Islet precursor cell (in vitro differentiated cells): Measurements from ENCODE around the gene ADCY3.

Experiments
- DNase-seq: peaks from one replicate; pipeline ENCODE4 v3.0.0-alpha.2; 2018

Gene ADCY3

DNA sequence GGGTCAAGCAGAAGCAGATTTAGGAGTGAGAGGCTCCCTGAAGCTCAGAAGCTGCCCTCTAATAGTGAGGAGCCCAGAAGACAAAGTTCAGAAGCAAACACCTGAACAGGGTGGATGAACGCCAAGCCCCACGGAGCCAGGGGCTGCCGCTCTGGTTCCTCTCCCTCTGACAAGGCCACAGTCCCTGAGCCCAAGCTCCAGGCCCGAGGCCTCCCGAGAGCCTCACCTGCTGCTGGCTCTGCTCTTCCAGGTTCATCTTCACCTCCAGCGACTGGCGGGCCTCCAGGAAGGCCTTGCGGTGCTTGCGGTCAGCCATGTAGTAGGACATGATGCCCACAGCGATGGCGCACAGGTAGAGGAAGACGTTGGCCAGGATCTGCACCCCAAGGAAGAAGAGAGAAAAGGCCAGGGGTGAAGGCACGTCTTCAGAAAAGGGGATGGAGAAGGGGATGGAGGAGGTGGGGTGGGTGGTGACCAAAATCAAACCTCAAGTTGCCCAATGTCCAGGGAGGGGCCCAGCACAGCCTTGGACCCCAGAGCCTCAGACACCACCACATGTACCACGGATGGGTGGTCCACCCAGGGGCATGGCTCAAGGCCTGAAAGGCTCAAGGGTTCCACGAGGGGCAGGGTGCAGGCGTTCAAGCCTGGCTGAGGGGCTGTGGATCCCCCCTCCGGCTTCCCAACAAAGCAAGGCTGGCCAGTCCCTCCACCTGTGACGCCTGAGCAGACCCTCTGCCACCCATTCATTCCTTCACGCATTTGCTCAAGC, 47.5 kb downstream of the ADCY3 start:
- no peak for DNase-seq

DNA sequence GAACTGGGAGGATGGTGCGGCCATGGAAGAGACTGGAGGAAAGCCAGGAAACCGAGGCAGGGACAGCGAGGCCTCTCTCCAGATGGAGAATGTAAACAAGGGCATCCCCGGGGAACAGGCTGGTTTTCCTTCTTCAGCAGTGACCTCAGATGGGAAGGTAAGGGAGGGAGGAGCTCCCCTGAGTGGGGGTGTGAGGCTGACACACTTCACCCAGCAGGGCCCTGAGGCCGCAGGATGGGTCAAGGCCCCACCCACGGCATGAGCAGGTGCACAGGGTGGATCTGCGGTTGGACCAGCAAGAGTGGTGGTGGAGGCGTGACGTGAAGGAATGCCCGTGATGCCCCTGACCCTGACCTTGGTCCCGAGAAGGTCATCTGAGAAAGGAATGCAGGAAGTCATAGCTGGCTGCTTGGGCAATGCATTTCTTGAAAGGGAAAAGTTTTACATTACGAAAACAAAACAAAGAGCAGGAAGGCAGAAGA, 48.1 kb downstream of the ADCY3 start:
- DNase-seq = peak; percentile 46

DNA sequence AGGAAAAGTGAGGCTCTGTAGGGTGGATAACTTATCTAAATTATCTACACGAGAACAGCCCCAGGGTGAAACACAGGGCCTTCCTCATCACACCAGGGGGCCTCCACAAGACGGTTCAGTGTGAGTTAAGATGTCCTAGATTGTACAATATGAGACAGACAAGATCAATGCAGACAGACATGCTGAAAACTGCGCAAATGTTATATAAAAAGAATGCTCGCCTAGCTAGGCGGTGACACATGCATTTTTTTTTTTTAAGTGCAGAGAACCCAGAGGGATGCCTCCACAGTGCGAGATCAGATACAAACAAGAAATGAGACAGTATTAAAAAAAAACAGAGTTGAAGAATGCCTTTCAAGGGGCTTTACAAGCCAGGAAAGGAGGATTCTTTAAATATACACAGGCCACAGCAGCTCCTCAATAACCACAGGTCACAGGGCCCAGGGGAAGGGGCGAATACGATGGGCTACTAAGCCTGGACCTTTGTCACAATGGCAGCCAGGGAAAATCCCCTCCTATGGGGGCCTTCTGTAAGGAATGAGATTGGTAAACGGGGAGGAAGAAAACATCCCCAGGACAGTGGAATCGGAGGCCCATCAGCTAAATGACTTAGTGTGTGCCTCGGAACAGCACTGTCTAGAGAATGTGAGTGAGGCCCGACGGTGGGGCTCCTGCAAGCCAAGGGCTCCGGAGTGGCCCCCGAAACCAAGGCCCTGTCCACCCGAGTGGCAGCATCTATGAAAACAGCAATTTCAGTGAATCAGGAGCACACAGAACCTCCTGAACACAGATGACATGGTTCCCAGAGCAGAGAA, 48.9 kb downstream of the ADCY3 start:
- no peak for DNase-seq

GRCh38 chr2:24870440-24870839, 49.6 kb downstream of the ADCY3 start:
- DNase-seq = no peak

- no peak for DNase-seq
Measured at GRCh38 chr2:24866946-24867345, 53.1 kb downstream of the ADCY3 start.

DNA sequence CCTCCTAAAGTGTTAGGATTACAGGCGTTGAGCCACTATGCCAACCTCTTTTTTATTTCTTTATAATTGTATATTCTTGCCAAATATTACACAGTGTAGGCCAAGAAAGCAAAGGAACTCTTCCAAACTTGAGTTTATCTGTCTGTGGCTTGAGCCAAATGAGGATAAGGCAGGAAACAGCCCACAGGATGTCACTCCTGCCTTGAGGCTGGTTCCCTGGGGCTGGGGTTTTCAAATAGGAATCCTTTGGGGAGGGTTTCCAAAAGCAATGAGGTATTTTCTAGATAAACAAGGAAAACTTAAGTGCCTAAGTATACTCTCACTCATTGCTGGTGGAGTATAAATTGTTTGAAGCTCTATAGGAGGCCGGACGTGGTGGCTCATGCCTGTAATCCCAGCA, 56.4 kb downstream of the ADCY3 start:
- no peak for DNase-seq

GRCh38 chr2:24861500-24861899, 58.5 kb downstream of the ADCY3 start:
- no peak for DNase-seq

DNA sequence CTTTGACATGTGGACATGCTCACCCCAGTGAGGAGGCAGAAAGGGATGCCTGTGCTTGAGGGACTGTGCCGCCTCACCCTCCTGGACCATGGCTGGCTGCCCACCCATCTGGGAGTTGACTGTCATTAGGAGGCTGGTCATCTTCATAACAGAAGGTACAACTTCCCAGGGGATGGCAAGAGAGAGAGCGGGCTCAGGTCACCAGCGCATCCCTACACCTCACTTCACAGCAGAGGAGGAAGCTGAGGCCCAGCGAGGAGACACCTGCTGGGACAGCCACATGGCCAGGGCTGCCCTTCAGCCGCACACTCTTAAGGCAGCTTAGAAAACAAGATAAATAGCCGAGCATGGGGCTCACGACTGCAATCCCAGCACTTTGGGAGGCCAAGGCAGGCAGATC, 59.4 kb downstream of the ADCY3 start:
- DNase-seq = no peak

- no peak for DNase-seq
Measured at GRCh38 chr2:24859968-24860600, 60.0 kb downstream of the ADCY3 start.

DNA sequence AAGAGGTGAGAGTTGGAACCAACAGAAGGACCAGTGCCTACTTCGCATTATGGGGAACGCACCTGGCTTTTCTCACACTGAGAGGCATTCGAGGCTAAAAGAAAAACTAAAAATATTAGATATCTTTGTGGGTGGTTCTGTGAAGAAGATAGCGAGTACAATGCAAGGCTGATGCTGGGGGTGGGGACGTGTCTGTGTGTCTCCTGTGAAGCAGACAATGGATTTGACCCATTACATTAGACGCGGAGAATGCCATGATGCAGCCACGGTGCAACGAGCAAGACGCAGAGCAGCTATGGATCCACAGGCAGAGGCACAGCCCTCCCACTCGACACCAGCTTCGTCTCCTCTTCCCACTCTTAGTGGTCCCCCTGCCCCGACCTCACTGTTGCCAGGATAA, 61.0 kb downstream of the ADCY3 start:
- DNase-seq = no peak

GRCh38 chr2:24857746-24858145, 62.3 kb downstream of the ADCY3 start:
- no peak for DNase-seq

- no peak for DNase-seq
Measured at GRCh38 chr2:24856791-24857211, 63.2 kb downstream of the ADCY3 start.

- peak; percentile 97 for DNase-seq
Measured at GRCh38 chr2:24855726-24856125, 64.3 kb downstream of the ADCY3 start.

- no peak for DNase-seq
Measured at GRCh38 chr2:24855022-24855622, 64.9 kb downstream of the ADCY3 start.

- no peak for DNase-seq
Measured at GRCh38 chr2:24853996-24854395, 66.0 kb downstream of the ADCY3 start.

GRCh38 chr2:24853046-24853445, 67.0 kb downstream of the ADCY3 start:
- DNase-seq = no peak

DNA sequence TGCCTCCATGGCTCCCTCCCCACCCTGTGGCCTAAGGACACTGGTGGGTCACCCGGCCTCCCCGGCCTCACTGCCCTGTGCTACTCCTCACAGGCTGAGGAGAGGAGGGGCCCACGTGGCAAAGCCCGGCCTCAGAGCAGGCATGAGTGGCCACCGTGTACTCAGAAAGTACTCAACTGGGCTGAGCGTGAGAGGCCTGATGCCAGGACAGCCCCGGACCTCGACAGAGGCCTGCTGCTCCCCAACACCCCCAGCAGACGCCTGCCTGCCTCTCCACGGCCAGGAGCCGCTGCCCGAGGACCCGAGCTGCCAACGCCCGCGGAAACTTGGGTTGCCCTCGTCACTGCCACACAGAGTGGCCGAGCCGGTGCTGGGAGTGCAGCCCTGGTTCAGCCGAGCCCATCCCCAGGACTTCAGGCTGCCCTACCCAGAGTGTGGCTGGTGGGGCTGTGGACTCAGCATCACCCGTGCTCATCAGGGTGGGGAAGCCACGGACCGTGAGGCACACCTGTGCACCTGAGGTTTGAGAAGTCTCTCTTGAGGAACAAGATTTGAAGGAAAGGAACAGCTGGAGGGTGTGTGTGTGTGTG, 67.5 kb downstream of the ADCY3 start:
- no peak for DNase-seq

- no peak for DNase-seq
Measured at GRCh38 chr2:24852026-24852425, 68.0 kb downstream of the ADCY3 start.

DNA sequence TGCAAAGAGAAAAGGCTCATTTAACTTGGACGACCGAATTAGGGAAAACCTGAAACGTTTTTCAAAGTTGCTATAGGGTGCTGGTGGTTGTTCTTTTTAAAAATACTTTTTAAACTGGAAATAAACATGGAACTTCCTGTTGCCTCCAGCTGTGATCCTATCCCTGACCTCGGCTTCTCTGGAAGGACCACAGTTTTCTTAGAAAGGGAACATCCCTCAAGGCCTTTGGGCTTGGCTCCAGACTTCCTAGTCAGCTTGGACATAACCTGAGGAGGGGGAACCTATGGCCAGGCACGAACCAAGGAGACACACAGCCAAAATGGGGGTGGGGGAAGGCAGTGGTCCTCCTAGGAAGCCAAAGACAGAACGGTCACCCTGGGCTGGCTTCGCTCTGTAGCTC, 69.1 kb downstream of the ADCY3 start:
- no peak for DNase-seq

DNA sequence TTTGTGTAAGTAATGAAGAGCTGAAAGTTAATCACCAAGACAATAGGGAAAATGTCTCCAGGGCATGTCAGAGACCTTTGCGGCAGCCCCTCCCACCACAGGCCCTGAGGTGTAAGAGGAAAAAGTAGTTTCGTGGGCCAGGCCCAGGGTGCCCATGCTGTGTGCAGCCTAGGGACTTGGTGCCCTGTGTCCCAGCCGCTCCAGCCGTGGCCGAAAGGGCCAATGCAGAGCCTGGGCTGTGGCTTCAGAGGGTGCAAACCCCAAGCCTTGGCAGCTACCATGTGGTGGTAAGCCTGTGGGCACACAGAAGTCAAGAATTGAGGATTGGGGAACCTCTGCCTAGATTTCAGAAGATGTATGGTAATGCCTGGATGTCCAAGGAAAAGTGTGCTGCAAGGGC, 74.3 kb downstream of the ADCY3 start:
- DNase-seq = no peak

- no peak for DNase-seq
Measured at GRCh38 chr2:24844023-24844685, 75.9 kb downstream of the ADCY3 start.

- DNase-seq = no peak
Measured at GRCh38 chr2:24843330-24843860, 76.6 kb downstream of the ADCY3 start.
